Panc1 (cell line): ENCODE data around the gene GALNT10. TPM values are rescaled to one million over a fixed set of nuclear protein-coding genes. Genes with fewer than 3 reads are reported as not detected.

Experiments
- ATAC-seq: fragments of 200-7000 bp; cut with Tn5 transposase; 2 replicates; pipeline ENCODE4 v1.9.1; 2020; ENCODE audit warnings: mild to moderate bottlenecking, moderate library complexity
- BruUV-seq: library from RNA; stranded (reverse); fragments of 400-500 nt; replicated peaks from 2 replicates; lab custom pipeline; 2021; lab: Mats Ljungman, UMichigan
- CTCF ChIA-PET: fragments of 300-600 bp; sonication (Branson Sonifier 250); formaldehyde crosslinking; loops from one replicate; lab custom pipeline; 2022; ENCODE audit warnings: antibody characterized with exemption; lab: Charles Lee
- POLR2A ChIA-PET: fragments of 300-600 bp; sonication (Branson Sonifier 250); formaldehyde crosslinking; loops from one replicate; lab custom pipeline; 2022; ENCODE audit warnings: antibody characterized with exemption; lab: Charles Lee
- DNase-seq: peaks from one replicate; pipeline ENCODE4 v3.0.0-alpha.2; 2010; ENCODE audit warnings: low read depth, low spot score
- H3K27ac ChIP-seq: 2 replicates; pipeline ENCODE4 v1.5.1; 2011; ENCODE audit warnings: mild to moderate bottlenecking, low read length, inconsistent platforms
- H3K27me3 ChIP-seq: fragments of 200-500 bp; sonication (Bioruptor generic); 2 replicates; pipeline ENCODE4 v1.6.0; 2014; ENCODE audit warnings: low read length, inconsistent platforms; ENCODE audit not compliant: control insufficient read depth, insufficient read depth
- H3K36me3 ChIP-seq: fragments of 200-500 bp; sonication (Bioruptor generic); 2 replicates; pipeline ENCODE4 v1.5.1; 2014; ENCODE audit warnings: inconsistent platforms, mild to moderate bottlenecking, low read length, moderate library complexity; ENCODE audit not compliant: control insufficient read depth, insufficient read depth
- H3K4me1 ChIP-seq: 2 replicates; pipeline ENCODE4 v1.5.1; 2011; ENCODE audit warnings: inconsistent platforms, mild to moderate bottlenecking, low read length, moderate library complexity; ENCODE audit not compliant: control insufficient read depth, insufficient read depth
- H3K4me3 ChIP-seq, 2 experiments: 2 replicates each; pipeline ENCODE4 v1.5.1; 2011 to 2012; ENCODE audit warnings: low read depth in 2 of 2, low read length in 2 of 2, mild to moderate bottlenecking in 2 of 2, inconsistent platforms in 1 of 2, moderate library complexity in 1 of 2
- H3K9me3 ChIP-seq: fragments of 200-500 bp; sonication (Bioruptor generic); 2 replicates; pipeline ENCODE4 v1.5.1; 2014; ENCODE audit warnings: low read depth, mild to moderate bottlenecking, inconsistent platforms, low read length, moderate library complexity; ENCODE audit not compliant: control insufficient read depth, insufficient read depth
- CTCF ChIP-seq: fragments of 450-650 bp; IDR thresholded peaks from 2 replicates; pipeline ENCODE4 v1.5.1; 2017; ENCODE audit warnings: mild to moderate bottlenecking
- POLR2AphosphoS5 ChIP-seq: IDR thresholded peaks from 2 replicates; pipeline ENCODE4 v1.6.1; 2012; ENCODE audit warnings: mild to moderate bottlenecking, low read depth, low read length, moderate library complexity
- SIN3A ChIP-seq: IDR thresholded peaks from 2 replicates; pipeline ENCODE4 v1.6.1; 2012; ENCODE audit warnings: low read depth, mild to moderate bottlenecking, low read length, moderate library complexity, borderline replicate concordance; ENCODE audit not compliant: insufficient read depth
- TCF7L2 ChIP-seq: IDR thresholded peaks from 2 replicates; pipeline ENCODE4 v1.6.1; 2011; ENCODE audit warnings: mild to moderate bottlenecking, low read depth, low read length, inconsistent platforms
- in situ Hi-C: cut with HindIII; loops from 2 replicates; pipeline ENCODE4 v1.10.0; 2016; ENCODE audit warnings: low sequenced_read_pairs, low pct_unique_long_range_greater_than_20kb
- intact Hi-C: fragments of 100-400 bp; cut with micrococcal nuclease; formaldehyde crosslinking; loops from one replicate; pipeline ENCODE4 v1.10.0; 2022; ENCODE audit not compliant: unreplicated experiment
- total RNA-seq: library from RNA; stranded (reverse); gene quantifications from one replicate; pipeline ENCODE4 v1.2.1, GENCODE V29; 2021; ENCODE audit not compliant: unreplicated experiment
- TF ChIP-seq, protein P1 (sequence below), 2 experiments: IDR thresholded peaks; 2 replicates each; pipeline ENCODE4 v1.6.1; 2011 to 2012; ENCODE audit warnings: low read depth in 2 of 2, control low read depth in 1 of 2, low read length in 1 of 2, mild to moderate bottlenecking in 1 of 2, moderate library complexity in 1 of 2; ENCODE audit not compliant: insufficient read depth in 1 of 2

GALNT10 gene
- total RNA-seq, 1 experiment from 2014 or later = 50.5 TPM

DNA sequence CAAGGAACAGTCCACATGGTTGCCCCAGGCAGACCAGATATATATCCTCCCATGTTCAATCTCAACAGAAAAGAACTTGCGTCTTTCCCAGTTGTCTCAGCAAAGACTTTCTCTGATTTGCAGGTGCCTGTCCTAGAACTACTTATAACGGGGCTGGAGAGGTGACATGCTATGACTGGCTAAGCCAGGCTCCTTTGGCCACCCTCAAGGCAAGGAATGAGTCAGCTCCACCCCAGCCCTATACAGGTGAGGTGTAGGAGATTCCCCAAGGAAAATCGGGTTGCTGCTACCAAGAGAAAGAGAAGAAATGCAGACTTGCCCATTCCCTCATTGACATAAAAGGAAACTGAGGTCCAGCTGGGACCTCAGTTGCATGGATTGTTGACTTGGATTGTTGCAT lies 127.4 kb downstream of the GALNT10 start:
- Histone ChIP-seq H3K9me3 (no peaks in the 10 kb centered on the region), H3K27ac (no peak overlapping the region), H3K27me3 (no peaks in the 10 kb centered on the region), H3K36me3 (no peaks in the 10 kb centered on the region), H3K4me1 (no peaks in the 10 kb centered on the region), H3K4me3 (no peak overlapping the region)
- ChIA-PET POLR2A (no interaction called here), CTCF (no interaction called here)
- no peak for ATAC-seq
- in situ Hi-C loops (no loop called here), intact Hi-C loops (no loop called here)
- no peak for DNase-seq
- BruUV-seq = no TSS peak
- no peak for TF ChIP-seq CTCF
- TF ChIP-seq, protein P1, sequence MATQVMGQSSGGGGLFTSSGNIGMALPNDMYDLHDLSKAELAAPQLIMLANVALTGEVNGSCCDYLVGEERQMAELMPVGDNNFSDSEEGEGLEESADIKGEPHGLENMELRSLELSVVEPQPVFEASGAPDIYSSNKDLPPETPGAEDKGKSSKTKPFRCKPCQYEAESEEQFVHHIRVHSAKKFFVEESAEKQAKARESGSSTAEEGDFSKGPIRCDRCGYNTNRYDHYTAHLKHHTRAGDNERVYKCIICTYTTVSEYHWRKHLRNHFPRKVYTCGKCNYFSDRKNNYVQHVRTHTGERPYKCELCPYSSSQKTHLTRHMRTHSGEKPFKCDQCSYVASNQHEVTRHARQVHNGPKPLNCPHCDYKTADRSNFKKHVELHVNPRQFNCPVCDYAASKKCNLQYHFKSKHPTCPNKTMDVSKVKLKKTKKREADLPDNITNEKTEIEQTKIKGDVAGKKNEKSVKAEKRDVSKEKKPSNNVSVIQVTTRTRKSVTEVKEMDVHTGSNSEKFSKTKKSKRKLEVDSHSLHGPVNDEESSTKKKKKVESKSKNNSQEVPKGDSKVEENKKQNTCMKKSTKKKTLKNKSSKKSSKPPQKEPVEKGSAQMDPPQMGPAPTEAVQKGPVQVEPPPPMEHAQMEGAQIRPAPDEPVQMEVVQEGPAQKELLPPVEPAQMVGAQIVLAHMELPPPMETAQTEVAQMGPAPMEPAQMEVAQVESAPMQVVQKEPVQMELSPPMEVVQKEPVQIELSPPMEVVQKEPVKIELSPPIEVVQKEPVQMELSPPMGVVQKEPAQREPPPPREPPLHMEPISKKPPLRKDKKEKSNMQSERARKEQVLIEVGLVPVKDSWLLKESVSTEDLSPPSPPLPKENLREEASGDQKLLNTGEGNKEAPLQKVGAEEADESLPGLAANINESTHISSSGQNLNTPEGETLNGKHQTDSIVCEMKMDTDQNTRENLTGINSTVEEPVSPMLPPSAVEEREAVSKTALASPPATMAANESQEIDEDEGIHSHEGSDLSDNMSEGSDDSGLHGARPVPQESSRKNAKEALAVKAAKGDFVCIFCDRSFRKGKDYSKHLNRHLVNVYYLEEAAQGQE (IDR thresholded peaks at IDR 0.05; ENCODE audit: insufficient read depth in 1 of 2, low read depth in 2 of 2, low read length in 1 of 2) = no peak
- no peak for TF ChIP-seq POLR2AphosphoS5
- TF ChIP-seq TCF7L2 = no peak
- TF ChIP-seq SIN3A = no peak

GRCh38 chr5:154318691-154319090 lies 128.2 kb downstream of the GALNT10 start:
- in situ Hi-C loops = no loop called here
- intact Hi-C loops = no loop called here
- CTCF ChIA-PET = interaction anchor here (0.6 kb wide), 1 partner anchor 63 kb away, joined by 5 read pairs; no protein-coding TSS in a partner anchor

More at GRCh38 chr5:154318691-154319090, 128.2 kb downstream of the GALNT10 start:
- BruUV-seq = no TSS peak
- Histone ChIP-seq H3K9me3 (no peaks in the 10 kb centered on the region), H3K27ac (no peak overlapping the region), H3K4me3 (no peak overlapping the region), H3K4me1 (no peaks in the 10 kb centered on the region), H3K36me3 (no peaks in the 10 kb centered on the region), H3K27me3 (no peaks in the 10 kb centered on the region)
- TF ChIP-seq, protein P1 (IDR thresholded peaks at IDR 0.05; ENCODE audit: insufficient read depth in 1 of 2, low read depth in 2 of 2, low read length in 1 of 2) = no peak
- TF ChIP-seq SIN3A (no peak), POLR2AphosphoS5 (no peak), TCF7L2 (no peak), CTCF (no peak)
- ATAC-seq = no peak
- no peak for DNase-seq
- POLR2A ChIA-PET = no interaction called here
